ENCODE measurements around the gene GDPD2.

DNA sequence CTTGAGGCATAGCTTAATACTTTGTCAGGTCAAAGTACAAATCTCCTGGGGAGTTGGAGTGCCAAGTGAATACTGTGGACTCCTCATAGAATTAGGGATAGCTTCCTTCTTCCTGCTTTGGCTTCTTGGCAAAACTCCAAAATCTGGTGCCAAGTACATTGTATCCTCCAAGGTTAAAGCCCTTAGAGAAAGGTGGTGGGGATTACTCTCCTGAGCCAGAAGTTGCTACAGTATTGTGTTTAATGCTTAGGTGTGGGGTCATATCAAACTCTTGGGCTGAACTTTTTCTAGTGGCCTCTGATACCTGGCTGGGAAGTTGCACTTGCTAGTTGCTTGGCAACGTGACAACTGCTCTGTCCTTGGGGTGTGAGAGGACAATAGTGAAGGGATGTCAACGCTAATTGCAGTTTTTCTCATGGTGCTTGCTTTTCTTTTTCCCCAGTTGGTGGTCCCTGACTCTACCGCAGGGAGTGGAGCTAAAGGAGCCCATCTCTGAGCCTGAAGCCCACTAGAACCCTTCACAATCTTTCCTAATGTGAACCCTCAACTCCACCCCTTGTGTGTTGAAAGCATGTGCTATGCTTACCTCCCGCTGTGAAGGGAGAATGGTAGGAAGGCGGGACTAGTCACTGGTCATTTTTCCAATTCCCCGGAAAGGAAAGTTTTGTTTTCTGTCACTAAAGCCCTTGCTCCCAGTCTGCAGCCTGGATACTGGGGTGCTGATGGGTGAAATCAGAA, 57.0 kb downstream of the GDPD2 start:
- TF ChIP-seq, protein P1, sequence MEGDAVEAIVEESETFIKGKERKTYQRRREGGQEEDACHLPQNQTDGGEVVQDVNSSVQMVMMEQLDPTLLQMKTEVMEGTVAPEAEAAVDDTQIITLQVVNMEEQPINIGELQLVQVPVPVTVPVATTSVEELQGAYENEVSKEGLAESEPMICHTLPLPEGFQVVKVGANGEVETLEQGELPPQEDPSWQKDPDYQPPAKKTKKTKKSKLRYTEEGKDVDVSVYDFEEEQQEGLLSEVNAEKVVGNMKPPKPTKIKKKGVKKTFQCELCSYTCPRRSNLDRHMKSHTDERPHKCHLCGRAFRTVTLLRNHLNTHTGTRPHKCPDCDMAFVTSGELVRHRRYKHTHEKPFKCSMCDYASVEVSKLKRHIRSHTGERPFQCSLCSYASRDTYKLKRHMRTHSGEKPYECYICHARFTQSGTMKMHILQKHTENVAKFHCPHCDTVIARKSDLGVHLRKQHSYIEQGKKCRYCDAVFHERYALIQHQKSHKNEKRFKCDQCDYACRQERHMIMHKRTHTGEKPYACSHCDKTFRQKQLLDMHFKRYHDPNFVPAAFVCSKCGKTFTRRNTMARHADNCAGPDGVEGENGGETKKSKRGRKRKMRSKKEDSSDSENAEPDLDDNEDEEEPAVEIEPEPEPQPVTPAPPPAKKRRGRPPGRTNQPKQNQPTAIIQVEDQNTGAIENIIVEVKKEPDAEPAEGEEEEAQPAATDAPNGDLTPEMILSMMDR (IDR thresholded peaks at IDR 0.05), result no peak
- no peak for TF ChIP-seq POLR2A (IDR thresholded peaks at IDR 0.05)

Data from right lobe of liver (tissue), 4 donors.